Kidney epithelial cell (primary cell): ENCODE data around the gene RBM44. TPM values are rescaled to one million over a fixed set of nuclear protein-coding genes. Genes with fewer than 3 reads are reported as not detected.
A peak's percentile ranks its signal among the peaks of the same experiment; 100 is the strongest.
"Not testable (repeated sequence)": the region's sequence is repeated elsewhere in the genome, so short reads cannot be mapped to it uniquely, and the experiment has no call there.

Experiments
- DNase-seq: peaks from one replicate; pipeline ENCODE4 v3.0.0-alpha.2; 2010; ENCODE audit warnings: low read depth
- H3K27me3 ChIP-seq: 2 replicates; pipeline ENCODE4 v1.6.0; 2011; ENCODE audit warnings: low read length; ENCODE audit not compliant: control insufficient read depth, insufficient read depth
- H3K36me3 ChIP-seq: 2 replicates; pipeline ENCODE4 v1.5.1; 2011; ENCODE audit warnings: low read length; ENCODE audit not compliant: control insufficient read depth, insufficient read depth
- H3K4me3 ChIP-seq: 2 replicates; pipeline ENCODE4 v1.5.1; 2011; ENCODE audit warnings: low read depth, mild to moderate bottlenecking, control low read depth, low read length
- CTCF ChIP-seq: IDR thresholded peaks from 2 replicates; pipeline ENCODE4 v1.5.1; 2011; ENCODE audit warnings: mild to moderate bottlenecking, moderate library complexity, low read length, control low read depth, inconsistent platforms; ENCODE audit not compliant: insufficient read depth, poor library complexity, severe bottlenecking
- total RNA-seq: library from RNA; depleted of rRNA; stranded (reverse); fragments of >200 nt; gene quantifications from 2 replicates; pipeline ENCODE4 v1.2.3, GENCODE V29; 2015

RBM44 gene
- total RNA-seq, 1 donor from 2014 or later = 0.50 TPM

DNA sequence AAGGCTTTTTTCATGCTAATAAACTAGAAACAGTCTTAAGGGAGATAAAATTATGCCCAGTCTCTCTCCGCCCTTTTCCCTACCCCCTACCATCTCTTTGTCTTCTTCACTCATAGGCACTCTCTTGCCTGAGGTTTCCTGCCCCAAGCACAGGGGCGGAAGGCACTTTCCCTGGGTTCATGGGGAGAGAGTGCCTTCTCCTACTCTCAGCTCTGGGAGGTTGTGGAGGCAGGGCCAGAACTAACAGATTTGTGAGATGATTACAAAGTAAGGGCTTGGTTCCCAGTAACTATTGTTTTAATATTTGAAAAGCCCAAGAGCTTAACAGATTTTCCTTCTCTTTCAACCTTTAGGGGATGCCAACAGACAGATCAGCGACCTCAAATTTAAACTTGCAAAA, 26.1 kb upstream of the RBM44 start:
- DNase-seq = no peak
- no peaks in the 10 kb centered on the region for H3K27me3 ChIP-seq
- H3K36me3 ChIP-seq = peaks cover 1% of the 10 kb centered on the region
- no peak for TF ChIP-seq CTCF
- no peak overlapping the region for H3K4me3 ChIP-seq

DNA sequence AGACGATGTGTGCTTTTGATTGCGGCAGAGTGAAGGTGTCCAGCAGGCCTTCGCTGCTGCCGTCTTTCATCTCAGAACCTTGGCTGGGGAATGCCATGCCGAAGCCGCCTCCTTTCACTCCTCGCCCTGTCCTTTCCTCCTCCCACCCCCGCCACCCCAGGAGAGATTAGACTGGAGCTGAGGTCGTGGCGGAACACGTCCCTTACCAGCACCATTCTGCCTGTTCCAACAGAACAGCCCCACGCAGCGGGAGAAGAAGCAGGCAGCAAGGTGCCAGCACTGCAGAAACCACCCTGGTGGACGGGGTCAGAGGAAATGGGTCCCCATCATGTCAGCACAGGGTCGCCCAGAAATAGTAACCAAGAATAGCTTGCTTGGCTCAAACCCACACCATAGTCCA, 24.8 kb upstream of the RBM44 start:
- H3K36me3 ChIP-seq = peaks cover 2% of the 10 kb centered on the region
- no peaks in the 10 kb centered on the region for H3K27me3 ChIP-seq
- H3K4me3 ChIP-seq = no peak overlapping the region
- DNase-seq = no peak
- no peak for TF ChIP-seq CTCF

GRCh38 chr2:237774811-237775553, 23.6 kb upstream of the RBM44 start:
- peaks cover 2% of the 10 kb centered on the region for H3K36me3 ChIP-seq
- no peaks in the 10 kb centered on the region for H3K27me3 ChIP-seq
- peak; percentile 7 for DNase-seq
- no peak overlapping the region for H3K4me3 ChIP-seq
- TF ChIP-seq CTCF = peak; percentile 65

DNA sequence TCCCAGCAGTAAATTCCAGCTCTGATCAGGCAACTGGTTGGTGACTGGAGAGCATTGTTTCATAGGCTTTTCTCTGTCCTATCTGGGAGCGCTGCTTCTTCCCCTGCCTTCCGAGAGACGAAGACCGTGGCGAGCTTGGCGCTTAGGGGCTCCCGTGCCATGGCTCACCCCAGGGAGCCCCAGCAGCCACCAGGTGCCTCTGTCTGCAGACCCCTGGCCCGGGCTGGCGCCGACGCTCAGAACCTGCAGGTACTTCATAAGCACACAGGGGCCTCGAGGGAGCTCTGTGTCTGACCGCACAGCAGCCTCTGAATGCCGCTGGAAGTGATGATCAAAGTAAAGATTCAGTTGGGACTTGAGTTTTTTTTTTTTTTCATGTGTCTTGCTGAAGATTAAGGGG, 19.1 kb upstream of the RBM44 start:
- H3K36me3 ChIP-seq = peaks cover 2% of the 10 kb centered on the region
- H3K4me3 ChIP-seq = no peak overlapping the region
- DNase-seq = no peak
- no peak for TF ChIP-seq CTCF
- H3K27me3 ChIP-seq = no peaks in the 10 kb centered on the region

DNA sequence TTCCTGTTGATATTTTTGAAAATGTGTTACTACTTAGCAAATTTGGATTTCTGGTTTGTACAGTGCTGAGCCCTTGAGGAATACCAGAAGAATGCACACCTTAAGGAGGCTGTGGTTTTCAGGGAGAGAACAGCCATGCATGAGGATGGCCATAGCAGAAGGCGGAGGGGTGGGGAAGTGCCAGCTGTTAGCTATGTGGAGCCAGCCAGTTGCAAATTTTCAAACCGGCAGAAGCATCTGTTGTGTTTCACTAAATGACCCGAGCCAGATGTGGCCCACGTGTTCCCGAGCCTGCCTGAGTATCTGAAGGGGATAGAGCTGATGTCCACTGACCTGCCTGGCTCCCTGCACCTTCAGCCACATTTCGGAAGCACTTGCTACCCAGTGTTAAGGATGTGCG, 16.4 kb upstream of the RBM44 start:
- TF ChIP-seq CTCF = no peak

DNA sequence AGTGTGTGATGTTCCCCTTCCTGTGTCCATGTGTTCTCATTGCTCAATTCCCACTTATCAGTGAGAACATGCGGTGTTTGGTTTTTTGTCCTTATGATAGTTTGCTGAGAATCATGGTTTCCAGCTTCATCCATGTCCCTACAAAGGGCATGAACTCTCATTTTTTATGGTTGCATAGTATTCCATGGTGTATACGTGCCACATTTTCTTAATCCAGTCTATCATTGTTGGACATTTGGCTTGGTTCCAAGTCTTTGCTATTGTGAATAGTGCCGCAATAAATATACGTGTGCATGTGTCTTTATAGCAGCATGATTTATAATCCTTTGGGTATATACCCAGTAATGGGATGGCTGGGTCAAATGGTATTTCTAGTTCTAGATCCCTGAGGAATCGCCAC, 14.9 kb upstream of the RBM44 start:
- H3K36me3 ChIP-seq, DNase-seq, H3K4me3 ChIP-seq, H3K27me3 ChIP-seq: not testable (repeated sequence)

More for the DNA sequence above, 16.4 kb upstream of the RBM44 start:
- H3K36me3 ChIP-seq = peaks cover 1% of the 10 kb centered on the region
- no peaks in the 10 kb centered on the region for H3K27me3 ChIP-seq
- DNase-seq = no peak
- no peak overlapping the region for H3K4me3 ChIP-seq
